K562 (cell line): ENCODE results near the gene PLCB4. TPM values are rescaled to one million over a fixed set of nuclear protein-coding genes. Genes with fewer than 3 reads are reported as not detected.

Experiments
- ATAC-seq: fragments of 200-7000 bp; cut with Tn5 transposase; 3 replicates; pipeline ENCODE4 v1.9.1; 2020; ENCODE audit warnings: moderate library complexity
- BruUV-seq: library from RNA; stranded (reverse); fragments of 400-500 nt; replicated peaks from 2 replicates; lab custom pipeline; 2021; lab: Mats Ljungman, UMichigan
- CTCF ChIA-PET: fragments of 300-600 bp; formaldehyde crosslinking; extraction: SDS; loops from one replicate; lab custom pipeline; 2021; ENCODE audit warnings: low intra/inter-chr PET ratio; lab: Yijun Ruan, JAX
- POLR2A ChIA-PET: fragments of 300-600, 350-650 bp; sonication (Branson Sonifier 250); formaldehyde crosslinking; extraction: SDS; loops from one replicate; lab custom pipeline; 2021; ENCODE audit warnings: antibody characterized with exemption, inconsistent platforms; lab: Yijun Ruan, JAX
- DNase-seq, 4 experiments: peaks; one replicate each; pipeline versions ENCODE4 v3.0.0 to v3.0.0-alpha.2; 2011 to 2018; ENCODE audit warnings: low spot score in 3 of 4, mixed read lengths in 3 of 4; ENCODE audit errors: extremely low read depth in 1 of 4
- FAIRE-seq: peaks from 2 replicates; lab custom pipeline; 2011; peaks lifted over from hg19 to GRCh38; lab: Jason Lieb, UNC
- H2AFZ ChIP-seq: 2 replicates; pipeline ENCODE4 v1.6.0; 2011; ENCODE audit warnings: low read depth, low read length, control low read depth, inconsistent platforms
- H3K27ac ChIP-seq: fragments of 200-600 bp; 3 replicates; pipeline ENCODE4 v1.8.0; 2011; ENCODE audit warnings: low read depth, mild to moderate bottlenecking, control low read depth, inconsistent platforms, low read length, moderate library complexity, mixed read lengths; ENCODE audit errors: extremely low read depth
- H3K27me3 ChIP-seq, 2 experiments: fragments of 300-600 bp in 1 of 2; 2 replicates in 1 of 2; 3 replicates in 1 of 2; pipeline versions ENCODE4 v1.6.0 to v1.8.0; 2011; ENCODE audit warnings: inconsistent platforms in 2 of 2, low read length in 2 of 2, mild to moderate bottlenecking in 1 of 2, mixed read lengths in 1 of 2, moderate library complexity in 1 of 2; ENCODE audit not compliant: control insufficient read depth in 2 of 2, insufficient read depth in 2 of 2
- H3K36me3 ChIP-seq: fragments of 300-600 bp; 3 replicates; pipeline ENCODE4 v1.8.0; 2011; ENCODE audit warnings: mild to moderate bottlenecking, low read length, inconsistent platforms; ENCODE audit not compliant: control insufficient read depth, insufficient read depth
- H3K4me1 ChIP-seq, 2 experiments: fragments of 200-600 bp in 1 of 2; replicated peaks in 1 of 2; 2 replicates in 1 of 2; 3 replicates in 1 of 2; pipeline versions ENCODE4 v1.5.1 to v1.8.0; 2011; ENCODE audit warnings: inconsistent platforms in 2 of 2, low read length in 2 of 2, mild to moderate bottlenecking in 1 of 2, mixed read lengths in 1 of 2, moderate library complexity in 1 of 2; ENCODE audit not compliant: control insufficient read depth in 2 of 2, insufficient read depth in 2 of 2
- H3K4me2 ChIP-seq: 2 replicates; pipeline ENCODE4 v1.6.1; 2011; ENCODE audit warnings: low read length, control low read depth, inconsistent platforms, mixed read lengths; ENCODE audit not compliant: insufficient read depth
- H3K4me3 ChIP-seq: fragments of 200-600 bp; sonication (generic), shearing (Covaris generic); 2 replicates; pipeline ENCODE4 v1.5.1; 2016; ENCODE audit warnings: control low read depth, inconsistent platforms
- H3K79me2 ChIP-seq: fragments of 200-600 bp; 3 replicates; pipeline ENCODE4 v1.8.0; 2011; ENCODE audit warnings: low read length, inconsistent platforms; ENCODE audit not compliant: control insufficient read depth, insufficient read depth
- H3K9ac ChIP-seq, 2 experiments: 2 replicates each; pipeline versions ENCODE4 v1.6.0 to v1.6.1; 2011; ENCODE audit warnings: low read depth in 2 of 2, low read length in 2 of 2, control low read depth in 1 of 2, inconsistent platforms in 1 of 2, mild to moderate bottlenecking in 1 of 2, mixed read lengths in 1 of 2; ENCODE audit not compliant: insufficient read depth in 1 of 2
- H3K9me1 ChIP-seq: one replicate; pipeline ENCODE4 v1.6.0; 2011; ENCODE audit warnings: inconsistent platforms, mild to moderate bottlenecking, low read length, moderate library complexity; ENCODE audit not compliant: control insufficient read depth, insufficient read depth
- H3K9me3 ChIP-seq: replicated peaks from 2 replicates; pipeline ENCODE4 v1.5.1; 2011; ENCODE audit warnings: low read depth, low read length, inconsistent platforms; ENCODE audit not compliant: control insufficient read depth, insufficient read depth
- H4K20me1 ChIP-seq: replicated peaks from 2 replicates; pipeline ENCODE4 v1.6.1; 2011; ENCODE audit warnings: low read length, inconsistent platforms, mixed read lengths; ENCODE audit not compliant: control insufficient read depth, insufficient read depth
- EZH2 ChIP-seq: IDR thresholded peaks from 2 replicates; pipeline ENCODE4 v1.6.1; 2012; ENCODE audit warnings: low read depth, mild to moderate bottlenecking, inconsistent platforms, low read length, borderline replicate concordance
- FOXA3 ChIP-seq, 2 experiments: fragments of 450-650 bp in 1 of 2; sonication (generic) in 1 of 2; formaldehyde crosslinking; IDR thresholded peaks in 1 of 2; conservative IDR thresholded peaks in 1 of 2; 2 replicates each; pipeline versions ENCODE4 v1.4.0 to v1.8.0; 2020 to 2022; ENCODE audit warnings: mild to moderate bottlenecking in 2 of 2, missing genetic modification reagents in 1 of 2
- KLF6 ChIP-seq: fragments of 250-450 bp; sonication (Bioruptor Pico); IDR thresholded peaks from 2 replicates; pipeline ENCODE4 v1.4.0; 2020; ENCODE audit warnings: mild to moderate bottlenecking, moderate library complexity, borderline replicate concordance
- NR2F6 ChIP-seq: fragments of 450-650 bp; formaldehyde crosslinking; IDR thresholded peaks from 2 replicates; pipeline ENCODE4 v1.4.0; 2020; ENCODE audit warnings: mild to moderate bottlenecking
- POLR2G ChIP-seq: fragments of 200-400 bp; formaldehyde crosslinking; IDR thresholded peaks from 2 replicates; pipeline ENCODE4 v1.6.1; 2017; ENCODE audit warnings: low read depth, mild to moderate bottlenecking, antibody characterized with exemption, low read length, moderate library complexity
- POU5F1 ChIP-seq: fragments of 150-350 bp; IDR thresholded peaks from 2 replicates; pipeline ENCODE4 v1.6.1; 2014; ENCODE audit warnings: borderline replicate concordance, low read length, low read depth, mild to moderate bottlenecking; ENCODE audit not compliant: partially characterized antibody
- SMARCA5 ChIP-seq: fragments of 450-650 bp; IDR thresholded peaks from 2 replicates; pipeline ENCODE4 v1.6.1; 2016
- ZBTB1 ChIP-seq: sonication (generic); formaldehyde crosslinking; IDR thresholded peaks from 2 replicates; pipeline ENCODE4 v1.8.1; 2023; ENCODE audit warnings: missing genetic modification reagents, low read depth, mild to moderate bottlenecking, borderline replicate concordance
- ZNF274 ChIP-seq: IDR thresholded peaks from 2 replicates; pipeline ENCODE4 v1.6.1; 2011; ENCODE audit warnings: low read depth, mild to moderate bottlenecking, low read length, moderate library complexity, borderline replicate concordance
- WGBS: fragments of 100-300 bp; shearing (Covaris generic); methylation state at CpG from one replicate; pipeline ENCODE4 v1.1.6; 2016; ENCODE audit warnings: low coverage, mixed read lengths; ENCODE audit not compliant: insufficient coverage; ENCODE audit errors: missing lambda C conversion rate; 5-methylcytosine and 5-hydroxymethylcytosine counted together
- in situ Hi-C: fragments of 300-500 bp; cut with MboI; formaldehyde crosslinking; loops from 4 replicates; pipeline ENCODE4 v1.15.0; 2018; ENCODE audit warnings: inconsistent platforms, mixed read lengths
- intact Hi-C: fragments of 100-400 bp; cut with micrococcal nuclease; formaldehyde crosslinking; loops from 2 replicates; pipeline ENCODE4 v1.14.2; 2022
- polyA plus RNA-seq, 8 experiments: library from polyadenylated mRNA; depleted of rRNA in 4 of 8; stranded (reverse) in 5 of 8; unstranded in 3 of 8; fragments of >200 nt; fragmentation: Nextera tagmentation in 2 of 8; fragmentation: Illumina TruSeq in 1 of 8; extraction: Ambion mirVana in 2 of 8; extraction: Trizol in 1 of 8; gene quantifications; 2 replicates each; pipeline versions ENCODE4 v1.2.1 to v1.2.3, GENCODE V29; 2011 to 2014; ENCODE audit warnings: inconsistent platforms in 1 of 8, missing spikeins in 1 of 8
- total RNA-seq, 7 experiments: library from RNA; depleted of rRNA in 6 of 7; stranded (reverse); fragments of >200 nt in 6 of 7; fragmentation: Illumina TruSeq in 2 of 7; extraction: Trizol in 2 of 7; gene quantifications; 2 replicates each; pipeline versions ENCODE4 v1.2.1 to v1.2.3, GENCODE V29; 2011 to 2021; ENCODE audit warnings: low replicate concordance in 1 of 7

PLCB4 gene
- total and polyA plus RNA-seq, 9 of the 15 experiments (the other 6 are each of a cell fraction or from before 2014, with no cell fraction given) = 0.20 to 2.9 (median 0.52) TPM

- in situ Hi-C loops = no loop called here
- ChIA-PET POLR2A (no interaction called here), CTCF (no interaction called here)
- H3K27me3 ChIP-seq = no peaks in the 10 kb centered on the region
- no peak overlapping the region for H3K9ac ChIP-seq
- no peak for ATAC-seq
- 6% methylated on average over 3 of the region's 3 CpGs for WGBS
- no peak overlapping the region for H3K4me2 ChIP-seq
- no peaks in the 10 kb centered on the region for H3K79me2 ChIP-seq
- no TSS peak for BruUV-seq
- no peak for DNase-seq
- no peaks in the 10 kb centered on the region for H3K36me3 ChIP-seq
- TF ChIP-seq FOXA3 (CRISPR knock-in tag; conservative IDR thresholded peaks at IDR 0.05 in 1 of 2, IDR thresholded peaks at IDR 0.05 in 1 of 2) (no peak), NR2F6 (CRISPR knock-in tag) (no peak), SMARCA5 (no peak), POLR2G (no peak), KLF6 (CRISPR knock-in tag) (no peak), EZH2 (no peak), POU5F1 (no peak), ZBTB1 (no peak), ZNF274 (no peak)
- FAIRE-seq = no peak
- intact Hi-C loops = no loop called here
- no peak overlapping the region for H2AFZ ChIP-seq
- H3K4me3 ChIP-seq = no peak overlapping the region
- no peaks in the 10 kb centered on the region for H3K9me1 ChIP-seq
- no peaks in the 10 kb centered on the region for H3K4me1 ChIP-seq
- no peak overlapping the region for H3K27ac ChIP-seq
- no peaks in the 10 kb centered on the region for H4K20me1 ChIP-seq
- H3K9me3 ChIP-seq = no peaks in the 10 kb centered on the region
These were observed 264.0 kb downstream of the PLCB4 start for GRCh38 chr20:9332791-9333479.
